Activated T-cell treated with anti-CD3 and anti-CD28 coated beads, Interleukin-2, amount 50 U/mL, for 72 hours (primary cell): Measurements from ENCODE around the gene ATP5PD. TPM values are rescaled to one million over a fixed set of nuclear protein-coding genes. Genes with fewer than 3 reads are reported as not detected.
"Not testable (repeated sequence)": the region's sequence is repeated elsewhere in the genome, so short reads cannot be mapped to it uniquely, and the experiment has no call there.

ENCODE experiments used
- ATAC-seq, 2 donors: fragments of 150-1000 bp; cut with Tn5 transposase; replicated peaks in 1 of 2; 2 replicates each; pipeline ENCODE4 v1.10.0; 2021; ENCODE audit warnings: moderate library complexity in 2 of 2, mild to moderate bottlenecking in 1 of 2
- DNase-seq, 2 donors: peaks; one replicate each; pipeline ENCODE4 v3.0.0; 2021 to 2022; ENCODE audit warnings: mixed read lengths in 1 of 2
- H3K27ac Mint-ChIP-seq: one replicate; pipeline ENCODE4 v1.8.0; 2022; ENCODE audit warnings: mild to moderate bottlenecking, moderate library complexity, mixed read lengths
- H3K27me3 Mint-ChIP-seq: one replicate; pipeline ENCODE4 v1.8.0; 2022; ENCODE audit warnings: low read depth, mixed read lengths
- H3K36me3 Mint-ChIP-seq, 2 donors: one replicate each; pipeline ENCODE4 v1.8.0; 2022; ENCODE audit warnings: mixed read lengths in 2 of 2, mild to moderate bottlenecking in 1 of 2; ENCODE audit not compliant: insufficient read depth in 2 of 2
- H3K4me1 Mint-ChIP-seq: one replicate; pipeline ENCODE4 v1.8.0; 2022; ENCODE audit warnings: low read depth, mixed read lengths
- H3K4me3 Mint-ChIP-seq, 2 donors: one replicate each; pipeline ENCODE4 v1.8.0; 2022; ENCODE audit warnings: mild to moderate bottlenecking in 2 of 2, mixed read lengths in 2 of 2, moderate library complexity in 2 of 2
- H3K9me3 Mint-ChIP-seq, 2 donors: one replicate each; pipeline ENCODE4 v1.8.0; 2022; ENCODE audit warnings: mixed read lengths in 2 of 2
- total RNA-seq, 2 donors: library from RNA; stranded (reverse); gene quantifications; one replicate each; pipeline ENCODE4 v1.2.3, GENCODE V29; 2022

Gene ATP5PD
- total RNA-seq, 2 donors from 2014 or later: 125 to 147 TPM

DNA sequence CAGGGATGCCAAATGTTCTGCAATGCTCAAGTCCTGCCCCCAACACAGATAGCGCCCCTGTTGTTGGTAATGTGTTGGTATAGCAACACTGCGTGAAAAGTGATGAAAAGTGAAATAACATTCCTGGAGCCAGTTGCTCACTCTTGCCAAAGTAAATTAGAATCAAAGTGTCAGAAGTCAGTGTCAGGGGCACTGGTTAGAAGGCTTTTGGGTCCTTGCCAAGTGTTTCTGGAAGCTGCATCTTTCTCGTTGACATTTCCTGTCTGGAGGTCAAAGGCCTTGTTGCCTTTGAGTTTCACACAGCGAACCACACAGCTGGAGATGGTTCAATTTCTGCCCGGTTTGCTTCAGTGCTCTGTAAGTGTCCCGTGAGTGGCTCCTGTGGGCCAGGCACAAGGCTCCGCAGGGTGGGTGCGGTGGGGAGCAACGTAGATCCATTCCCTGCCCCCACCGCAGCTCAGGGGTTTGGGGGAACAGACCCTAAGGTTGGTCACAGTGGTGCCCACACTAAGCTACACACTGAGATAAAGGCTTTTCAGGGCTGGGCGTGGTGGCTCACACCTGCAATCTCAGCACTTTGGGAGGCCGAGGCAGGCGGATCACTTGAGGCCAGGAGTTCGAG, 37.4 kb upstream of the ATP5PD start:
- DNase-seq (peak in 1 of 2 donors; percentile 26), ATAC-seq (no peak)
- no peak overlapping the region for H3K27ac Mint-ChIP-seq
- H3K36me3 Mint-ChIP-seq: no peaks in the 10 kb centered on the region
- H3K4me3 Mint-ChIP-seq: no peak overlapping the region
- H3K4me1 Mint-ChIP-seq: peaks cover 44% of the 10 kb centered on the region
- H3K27me3 Mint-ChIP-seq: no peaks in the 10 kb centered on the region
- no peaks in the 10 kb centered on the region for H3K9me3 Mint-ChIP-seq

DNA sequence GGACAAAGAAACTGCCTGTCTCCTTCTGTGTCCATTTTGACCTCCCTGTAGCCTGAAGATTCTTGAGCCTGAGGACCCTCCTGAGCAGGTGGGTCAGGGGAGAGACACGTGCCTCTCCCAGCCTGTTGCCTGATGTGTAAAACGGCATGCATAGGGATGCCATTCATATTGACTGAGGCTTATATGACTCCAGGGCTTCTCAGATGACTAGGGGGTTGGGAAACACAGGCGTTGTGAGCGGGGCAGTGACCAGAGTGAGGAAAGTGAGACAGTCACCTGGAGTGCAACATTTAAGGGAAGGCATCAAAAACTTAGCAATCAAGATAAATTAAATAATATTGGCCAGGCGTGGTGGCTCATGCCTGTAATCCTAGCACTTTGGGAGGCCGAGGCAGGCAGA, 35.9 kb upstream of the ATP5PD start:
- H3K4me3 Mint-ChIP-seq: no peak overlapping the region

GRCh38 chr17:75081611-75082540, 35.1 kb upstream of the ATP5PD start:
- Mint-ChIP-seq H3K27me3 (no peaks in the 10 kb centered on the region), H3K4me1 (peaks cover 39% of the 10 kb centered on the region), H3K4me3 (no peak overlapping the region), H3K9me3 (no peaks in the 10 kb centered on the region), H3K36me3 (no peaks in the 10 kb centered on the region), H3K27ac (no peak overlapping the region)
- ATAC-seq (no peak), DNase-seq (no peak)

More for the DNA sequence above, 35.9 kb upstream of the ATP5PD start:
- Mint-ChIP-seq H3K36me3 (no peaks in the 10 kb centered on the region), H3K9me3 (no peaks in the 10 kb centered on the region), H3K4me1 (peaks cover 45% of the 10 kb centered on the region), H3K27ac (no peak overlapping the region), H3K27me3 (no peaks in the 10 kb centered on the region)
- no peak for DNase-seq
- ATAC-seq: no peak

- ATAC-seq (no peak), DNase-seq (no peak)
- H3K9me3 Mint-ChIP-seq: no peaks in the 10 kb centered on the region
- peak overlapping the region; percentile 29 to 44 for H3K4me3 Mint-ChIP-seq
- no peaks in the 10 kb centered on the region for H3K27me3 Mint-ChIP-seq
- H3K36me3 Mint-ChIP-seq: no peaks in the 10 kb centered on the region
- H3K27ac Mint-ChIP-seq: no peak overlapping the region
- peaks cover 27% of the 10 kb centered on the region for H3K4me1 Mint-ChIP-seq
These were observed 32.2 kb upstream of the ATP5PD start for GRCh38 chr17:75079023-75079373.

- peaks cover 24% of the 10 kb centered on the region for H3K4me1 Mint-ChIP-seq
- H3K36me3 Mint-ChIP-seq: no peaks in the 10 kb centered on the region
- H3K27ac Mint-ChIP-seq: no peak overlapping the region
- ATAC-seq: peak in 1 of 2 donors; percentile 55
- H3K9me3 Mint-ChIP-seq: no peaks in the 10 kb centered on the region
- H3K4me3 Mint-ChIP-seq: peak overlapping the region; percentile 80 to 88
- no peaks in the 10 kb centered on the region for H3K27me3 Mint-ChIP-seq
- DNase-seq: peak in 1 of 2 donors; percentile 17
These were observed 31.7 kb upstream of the ATP5PD start for GRCh38 chr17:75078284-75079022.

- DNase-seq (peak; percentile 62 to 75), ATAC-seq (peak; percentile 85 to 93)
- Mint-ChIP-seq H3K27me3 (no peaks in the 10 kb centered on the region), H3K36me3 (no peaks in the 10 kb centered on the region), H3K27ac (peak overlapping the region; percentile 86), H3K4me3 (peak overlapping the region; percentile 80 to 88), H3K9me3 (no peaks in the 10 kb centered on the region), H3K4me1 (peaks cover 22% of the 10 kb centered on the region)
These were observed 30.9 kb upstream of the ATP5PD start for GRCh38 chr17:75077496-75078283.

- ATAC-seq: no peak
- peaks cover 19% of the 10 kb centered on the region for H3K4me1 Mint-ChIP-seq
These were observed 30.3 kb upstream of the ATP5PD start for GRCh38 chr17:75077072-75077495.

DNA sequence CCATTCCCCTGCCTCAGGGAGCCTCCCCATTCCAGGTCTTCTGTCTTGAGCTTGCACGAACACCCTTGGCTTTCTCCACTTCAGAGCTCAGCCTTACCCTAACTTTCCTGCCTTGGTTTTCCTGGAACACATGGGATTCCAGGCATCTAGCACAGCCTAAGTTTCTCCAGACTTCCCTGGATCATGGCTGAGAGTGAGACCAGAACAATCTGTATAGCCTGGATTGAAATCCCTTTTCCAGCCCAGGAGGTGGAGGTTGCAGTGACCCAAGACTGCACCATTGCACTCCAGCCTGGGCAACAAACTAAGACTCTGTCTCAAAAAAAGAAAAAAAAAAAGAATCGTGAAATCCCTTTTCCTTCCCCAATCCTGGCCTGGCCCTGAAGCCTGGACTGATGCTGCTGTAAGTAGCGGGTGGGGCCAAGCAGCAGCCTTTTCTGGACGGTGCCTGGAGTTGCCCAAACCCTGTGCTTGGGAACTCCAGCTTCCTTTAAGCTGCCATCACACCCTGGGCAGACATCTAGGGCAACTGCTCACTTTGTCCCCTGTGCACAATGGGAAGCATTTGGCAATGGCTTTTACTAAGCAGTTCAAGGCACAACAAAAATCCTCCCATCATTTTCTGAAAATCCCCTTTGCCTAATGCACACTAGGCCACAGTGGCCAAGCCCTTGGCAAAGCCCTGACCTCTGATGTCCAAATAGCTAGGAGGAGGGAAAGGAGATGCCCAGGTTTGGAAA, 29.0 kb upstream of the ATP5PD start:
- H3K27me3 Mint-ChIP-seq: no peaks in the 10 kb centered on the region
- H3K9me3 Mint-ChIP-seq: no peaks in the 10 kb centered on the region
- H3K4me1 Mint-ChIP-seq: peaks cover 19% of the 10 kb centered on the region
- no peaks in the 10 kb centered on the region for H3K36me3 Mint-ChIP-seq
- DNase-seq (no peak), ATAC-seq (no peak)
- no peak overlapping the region for H3K4me3 Mint-ChIP-seq
- H3K27ac Mint-ChIP-seq: no peak overlapping the region

More at GRCh38 chr17:75077072-75077495, 30.3 kb upstream of the ATP5PD start:
- Mint-ChIP-seq H3K36me3 (no peaks in the 10 kb centered on the region), H3K27ac (peak overlapping the region; percentile 86), H3K4me3 (peak overlapping the region; percentile 80 to 88), H3K9me3 (no peaks in the 10 kb centered on the region), H3K27me3 (no peaks in the 10 kb centered on the region)
- no peak for DNase-seq

- Mint-ChIP-seq H3K4me3 (no peak overlapping the region), H3K27ac (no peak overlapping the region), H3K4me1 (peaks cover 13% of the 10 kb centered on the region), H3K36me3 (no peaks in the 10 kb centered on the region), H3K27me3 (no peaks in the 10 kb centered on the region), H3K9me3 (no peaks in the 10 kb centered on the region)
- ATAC-seq: no peak
- DNase-seq: no peak
These were observed 27.8 kb upstream of the ATP5PD start for GRCh38 chr17:75074532-75074931.

GRCh38 chr17:75073618-75074047, 26.9 kb upstream of the ATP5PD start:
- H3K27me3 Mint-ChIP-seq: no peaks in the 10 kb centered on the region
- H3K36me3 Mint-ChIP-seq: no peaks in the 10 kb centered on the region
- no peaks in the 10 kb centered on the region for H3K9me3 Mint-ChIP-seq
- H3K4me1 Mint-ChIP-seq: peaks cover 5% of the 10 kb centered on the region
- ATAC-seq (no peak), DNase-seq (no peak)
- H3K27ac Mint-ChIP-seq: no peak overlapping the region
- no peak overlapping the region for H3K4me3 Mint-ChIP-seq

DNA sequence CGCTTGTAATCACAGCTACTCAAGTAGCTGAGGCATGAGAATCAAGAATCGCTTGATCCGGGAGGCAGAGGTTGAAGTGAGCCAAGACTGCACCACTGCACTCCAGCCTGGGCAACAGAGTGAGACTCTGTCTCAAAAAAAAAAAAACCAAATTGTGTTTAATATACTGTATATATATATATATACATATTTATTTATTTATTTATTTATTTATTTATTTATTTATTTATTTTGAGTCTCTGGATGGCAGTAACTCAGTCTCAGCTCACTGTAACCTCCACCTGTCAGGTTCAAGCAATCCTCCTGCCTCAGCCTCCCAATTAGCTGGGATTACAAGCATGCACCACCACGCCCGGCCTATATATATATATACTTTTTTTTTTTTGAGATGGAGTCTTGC, 26.1 kb upstream of the ATP5PD start:
- H3K9me3 Mint-ChIP-seq, H3K4me3 Mint-ChIP-seq, H3K36me3 Mint-ChIP-seq, DNase-seq, ATAC-seq, H3K27me3 Mint-ChIP-seq, H3K27ac Mint-ChIP-seq, H3K4me1 Mint-ChIP-seq: not testable (repeated sequence)
